ENCODE data around the gene H2AZ2. TPM values are rescaled to one million over a fixed set of nuclear protein-coding genes. Genes with fewer than 3 reads are reported as not detected.
"Not testable (repeated sequence)": the region's sequence is repeated elsewhere in the genome, so short reads cannot be mapped to it uniquely, and the experiment has no call there.

Gene H2AZ2
- total RNA-seq, 1 experiment from 2014 or later, result 524 TPM

DNA sequence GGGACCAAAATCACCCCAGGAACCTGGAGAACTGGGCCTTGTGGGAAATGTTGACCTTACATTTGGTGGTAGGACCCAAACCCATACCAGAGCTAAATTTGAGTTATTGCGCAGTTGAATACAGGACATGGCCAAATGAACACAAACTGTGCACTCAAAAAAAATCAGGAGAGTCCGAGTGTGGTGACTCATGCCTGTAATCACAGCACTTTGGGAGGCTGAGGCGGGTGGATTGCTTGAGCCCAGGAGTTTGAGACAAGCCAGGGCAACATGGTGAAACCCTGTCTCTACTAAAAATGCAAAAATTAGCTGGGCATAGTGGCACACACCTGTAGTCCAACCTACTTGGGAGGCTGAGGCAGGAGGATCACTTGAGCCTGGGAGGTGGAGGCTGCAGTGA, 62.7 kb downstream of the H2AZ2 start:
- not testable (repeated sequence) for DNase-seq (ENCODE audit: low read depth)

DNA sequence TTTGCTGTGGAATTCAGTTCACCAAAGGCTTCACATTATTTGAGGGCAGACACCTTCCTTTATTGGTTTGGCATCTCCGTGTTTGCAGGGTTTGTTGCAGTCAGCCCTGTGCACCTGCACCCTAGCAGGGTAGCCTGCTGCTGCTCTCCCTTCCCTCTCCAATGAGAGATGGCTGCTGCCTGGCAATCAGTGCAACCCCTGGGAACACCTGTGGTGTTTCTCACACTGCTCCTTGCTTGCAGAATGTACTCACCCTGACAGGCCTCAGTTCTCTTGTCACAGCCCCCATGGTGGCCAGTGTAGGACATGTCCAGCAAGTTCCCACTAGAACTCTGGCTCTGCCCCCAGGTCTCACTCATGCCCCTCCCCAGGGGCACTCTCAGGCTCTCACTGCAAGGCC, 63.5 kb downstream of the H2AZ2 start:
- DNase-seq (ENCODE audit: low read depth), result no peak

- DNase-seq (ENCODE audit: low read depth), result no peak
Observed at GRCh38 chr7:44783407-44783806, 64.5 kb downstream of the H2AZ2 start.

DNA sequence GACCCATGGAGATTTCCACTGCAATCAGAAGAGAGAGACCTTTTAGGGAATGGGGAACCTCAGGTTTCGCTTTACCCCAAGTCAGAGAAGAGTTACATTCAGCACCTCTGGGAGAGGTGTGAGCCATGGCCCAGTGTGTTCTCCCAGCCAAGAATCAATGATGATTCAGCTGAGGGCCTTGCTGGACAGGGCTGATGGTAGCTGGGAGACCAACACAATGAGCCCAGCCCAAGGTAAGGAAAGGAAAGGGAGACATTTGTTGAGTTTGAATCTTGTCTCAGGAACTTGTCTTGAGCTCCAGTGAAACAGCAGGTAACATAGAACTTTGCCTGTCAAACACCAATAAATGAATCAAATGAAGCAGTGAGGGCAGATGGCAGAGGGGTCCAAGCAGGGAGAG, 65.4 kb downstream of the H2AZ2 start:
- no peak for DNase-seq (ENCODE audit: low read depth)

Other genes with a start within 250 kb of the H2AZ2 start
- 45.9 and 56.0 TPM in 2 replicates for gene OGDH, start 241.5 kb downstream of the H2AZ2 start, total RNA-seq (2014; rRNA removed; shearing (Covaris generic))
- gene ZMIZ2, start 99.2 kb downstream of the H2AZ2 start, total RNA-seq (2014; rRNA removed; shearing (Covaris generic)), result 6.2 and 11.4 TPM in 2 replicates
- gene PPIA, start 51.4 kb downstream of the H2AZ2 start, total RNA-seq (2014; rRNA removed; shearing (Covaris generic)), result 4,190 and 5,216 TPM in 2 replicates
- gene PURB, start 37.4 kb upstream of the H2AZ2 start, total RNA-seq (2014; rRNA removed; shearing (Covaris generic)), result 16.4 and 30.5 TPM in 2 replicates
- gene MYO1G, start 130.9 kb upstream of the H2AZ2 start, total RNA-seq (2014; rRNA removed; shearing (Covaris generic)), result not detected in 2 replicates
- gene CCM2, start 152.1 kb upstream of the H2AZ2 start, total RNA-seq (2014; rRNA removed; shearing (Covaris generic)), result 44.4 and 71.1 TPM in 2 replicates
- gene NACAD, start 240.9 kb upstream of the H2AZ2 start, total RNA-seq (2014; rRNA removed; shearing (Covaris generic)), result 0.54 and 3.2 TPM in 2 replicates